ENCODE measurements around the gene PLEKHG4.

Gene PLEKHG4

DNA sequence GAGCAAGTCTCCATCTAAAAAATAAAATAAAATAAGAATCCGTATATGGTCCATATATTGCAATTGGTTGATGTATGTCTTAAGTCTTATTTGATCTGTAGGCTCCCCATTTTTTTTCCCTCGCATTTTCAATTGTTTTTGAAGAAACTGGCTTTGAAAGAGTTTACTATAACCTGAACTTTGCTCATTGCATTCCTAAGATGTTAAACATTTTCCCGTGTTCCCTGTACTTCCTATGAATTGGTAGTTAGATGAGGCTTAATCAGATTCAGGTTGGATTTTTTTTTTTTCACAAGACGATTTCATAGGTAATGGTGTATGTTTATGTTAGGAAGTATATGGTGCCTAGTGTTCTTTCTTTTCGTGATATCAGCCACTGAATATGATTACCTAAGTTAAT is 50.6 kb downstream of the PLEKHG4 start:
- DNase-seq, result no peak
- Histone ChIP-seq H3K36me3 (ENCODE audit: control insufficient read depth, insufficient read depth, low read length) (no peaks in the 10 kb centered on the region), H3K27me3 (replicated peaks; ENCODE audit: control insufficient read depth, insufficient read depth, low read length, poor library complexity, severe bottlenecking) (peaks cover 4% of the 10 kb centered on the region), H3K4me1 (ENCODE audit: control insufficient read depth, insufficient read depth, low read length, poor library complexity, severe bottlenecking) (peaks cover 6% of the 10 kb centered on the region), H3K4me3 (ENCODE audit: insufficient read depth, low read depth, low read length, poor library complexity, severe bottlenecking) (no peak overlapping the region), H3K27ac (ENCODE audit: insufficient read depth, low read length, poor library complexity, severe bottlenecking) (no peak overlapping the region), H3K9me3 (ENCODE audit: control insufficient read depth, low read length) (no peaks in the 10 kb centered on the region)

DNA sequence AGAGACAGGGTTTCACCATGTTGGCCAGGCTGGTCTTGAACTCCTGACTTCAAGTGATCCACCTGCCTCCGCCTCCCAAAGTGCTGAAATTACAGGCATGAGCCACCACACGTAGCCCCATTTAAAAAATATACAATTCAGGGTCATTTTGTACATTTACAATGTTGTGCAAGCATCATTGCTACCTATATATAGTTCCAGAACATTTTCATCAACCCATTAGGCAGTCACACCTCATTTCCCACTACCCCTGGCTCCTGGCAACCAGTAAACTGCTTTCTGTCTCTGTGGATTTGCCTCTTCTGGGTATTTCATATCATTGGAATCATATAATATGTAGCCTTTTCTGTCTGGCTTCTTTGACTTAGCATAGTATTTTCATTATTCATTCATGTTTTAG is 54.0 kb downstream of the PLEKHG4 start:
- no peaks in the 10 kb centered on the region for H3K4me1 ChIP-seq (ENCODE audit: control insufficient read depth, insufficient read depth, low read length, poor library complexity, severe bottlenecking)

DNA sequence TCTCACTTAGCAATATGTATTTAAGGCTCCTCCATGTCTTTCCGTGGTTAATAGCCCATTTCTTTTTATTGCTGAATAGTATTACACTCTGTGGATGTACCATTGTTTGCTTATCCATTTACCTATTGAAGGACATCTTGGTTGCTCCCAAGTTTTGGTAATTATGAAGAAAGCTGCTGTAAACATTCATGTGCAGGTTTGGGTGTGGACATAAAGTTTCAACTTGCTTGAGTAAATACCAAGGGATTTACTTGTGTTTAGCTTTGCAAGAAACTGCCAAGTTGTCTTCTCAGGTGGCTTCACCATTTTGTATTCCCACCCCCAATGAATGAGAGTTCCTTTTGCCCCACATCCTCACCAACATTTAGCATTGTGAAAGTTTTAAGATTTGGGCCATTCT is 56.8 kb downstream of the PLEKHG4 start:
- Histone ChIP-seq H3K9me3 (ENCODE audit: control insufficient read depth, low read length) (no peaks in the 10 kb centered on the region), H3K27me3 (replicated peaks; ENCODE audit: control insufficient read depth, insufficient read depth, low read length, poor library complexity, severe bottlenecking) (no peaks in the 10 kb centered on the region), H3K36me3 (ENCODE audit: control insufficient read depth, insufficient read depth, low read length) (no peaks in the 10 kb centered on the region), H3K27ac (ENCODE audit: insufficient read depth, low read length, poor library complexity, severe bottlenecking) (no peak overlapping the region), H3K4me3 (ENCODE audit: insufficient read depth, low read depth, low read length, poor library complexity, severe bottlenecking) (no peak overlapping the region), H3K4me1 (ENCODE audit: control insufficient read depth, insufficient read depth, low read length, poor library complexity, severe bottlenecking) (no peaks in the 10 kb centered on the region)
- DNase-seq, result no peak

More for the DNA sequence above, 54.0 kb downstream of the PLEKHG4 start:
- Histone ChIP-seq H3K27ac (ENCODE audit: insufficient read depth, low read length, poor library complexity, severe bottlenecking) (no peak overlapping the region), H3K4me3 (ENCODE audit: insufficient read depth, low read depth, low read length, poor library complexity, severe bottlenecking) (no peak overlapping the region), H3K27me3 (replicated peaks; ENCODE audit: control insufficient read depth, insufficient read depth, low read length, poor library complexity, severe bottlenecking) (no peaks in the 10 kb centered on the region), H3K9me3 (ENCODE audit: control insufficient read depth, low read length) (no peaks in the 10 kb centered on the region), H3K36me3 (ENCODE audit: control insufficient read depth, insufficient read depth, low read length) (no peaks in the 10 kb centered on the region)
- no peak for DNase-seq

DNA sequence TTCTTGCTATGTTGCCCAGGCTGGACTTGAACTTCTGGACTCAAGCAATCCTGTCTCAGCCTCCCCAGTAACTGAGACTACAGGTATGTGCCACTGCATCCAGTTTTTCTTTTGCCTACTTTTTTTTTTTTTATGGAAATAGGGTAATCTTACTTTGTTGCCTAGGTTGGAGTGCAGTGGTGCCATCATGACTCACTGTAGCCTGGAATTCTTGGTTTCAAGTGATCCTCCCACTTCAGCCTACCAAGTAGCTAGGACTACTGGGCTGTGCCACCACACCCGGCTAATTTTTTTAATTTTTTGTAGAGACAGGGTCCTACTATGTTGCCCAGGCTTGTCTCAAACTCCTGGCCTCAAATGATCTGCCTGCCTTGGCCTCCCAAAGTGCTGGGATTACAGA is 57.3 kb downstream of the PLEKHG4 start:
- DNase-seq, result no peak
- Histone ChIP-seq H3K4me1 (ENCODE audit: control insufficient read depth, insufficient read depth, low read length, poor library complexity, severe bottlenecking) (no peaks in the 10 kb centered on the region), H3K36me3 (ENCODE audit: control insufficient read depth, insufficient read depth, low read length) (no peaks in the 10 kb centered on the region), H3K9me3 (ENCODE audit: control insufficient read depth, low read length) (no peaks in the 10 kb centered on the region), H3K4me3 (ENCODE audit: insufficient read depth, low read depth, low read length, poor library complexity, severe bottlenecking) (no peak overlapping the region), H3K27ac (ENCODE audit: insufficient read depth, low read length, poor library complexity, severe bottlenecking) (no peak overlapping the region), H3K27me3 (replicated peaks; ENCODE audit: control insufficient read depth, insufficient read depth, low read length, poor library complexity, severe bottlenecking) (no peaks in the 10 kb centered on the region)
